SHP77 (cell line): Measurements from ENCODE around the gene ABLIM2.

Experiments
- DNase-seq, 2 experiments: peaks; one replicate each; lab custom pipeline; 2025; lab: John Stamatoyannopoulos, UW

ABLIM2 gene

DNA sequence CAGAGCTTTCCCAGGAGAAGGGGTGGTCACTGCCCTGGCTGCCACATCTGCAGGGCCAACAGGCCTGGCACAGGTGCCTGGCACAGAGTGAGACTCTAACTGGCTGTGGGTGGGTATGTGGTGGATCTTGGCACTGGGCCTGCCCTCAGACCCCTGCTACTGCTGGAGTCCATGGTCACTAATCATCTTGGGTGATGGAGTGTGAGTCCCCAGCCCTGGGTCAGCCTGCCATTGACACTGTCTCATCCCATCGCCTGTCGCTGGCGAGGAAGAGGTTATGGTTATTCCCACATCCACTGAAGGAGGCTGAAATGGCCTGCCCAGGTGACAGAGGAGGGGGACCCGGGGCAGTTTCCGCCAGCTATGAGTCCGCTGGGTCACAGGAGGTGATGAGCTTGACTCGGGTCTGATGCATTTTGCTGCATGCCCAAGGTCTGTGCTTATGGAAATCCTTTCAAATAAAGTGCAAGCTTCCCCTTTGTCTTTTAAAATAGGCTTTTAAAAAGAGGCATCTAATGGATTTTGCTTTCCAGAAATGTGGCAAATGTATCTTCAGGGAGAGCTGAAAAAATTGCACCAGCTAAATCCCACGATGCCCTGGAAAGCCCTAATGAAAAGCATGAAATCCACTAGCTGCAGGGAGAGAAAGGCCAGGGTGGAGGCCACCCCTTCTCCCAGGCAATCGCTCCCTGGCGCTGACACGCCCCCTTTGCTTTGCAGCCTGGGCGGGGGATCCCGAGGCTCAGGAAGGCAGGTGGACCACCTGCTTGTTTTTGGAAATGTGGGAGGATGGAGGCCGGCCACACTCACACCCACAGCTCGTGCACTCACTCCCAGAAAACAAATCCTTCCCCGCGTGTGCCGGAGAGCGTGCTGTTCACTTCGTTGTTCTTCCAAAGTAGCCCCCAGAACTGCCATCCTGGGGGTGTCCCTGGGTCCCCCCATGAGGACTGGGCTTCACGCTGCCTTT is 54.9 kb downstream of the ABLIM2 start:
- DNase-seq = no peak

DNA sequence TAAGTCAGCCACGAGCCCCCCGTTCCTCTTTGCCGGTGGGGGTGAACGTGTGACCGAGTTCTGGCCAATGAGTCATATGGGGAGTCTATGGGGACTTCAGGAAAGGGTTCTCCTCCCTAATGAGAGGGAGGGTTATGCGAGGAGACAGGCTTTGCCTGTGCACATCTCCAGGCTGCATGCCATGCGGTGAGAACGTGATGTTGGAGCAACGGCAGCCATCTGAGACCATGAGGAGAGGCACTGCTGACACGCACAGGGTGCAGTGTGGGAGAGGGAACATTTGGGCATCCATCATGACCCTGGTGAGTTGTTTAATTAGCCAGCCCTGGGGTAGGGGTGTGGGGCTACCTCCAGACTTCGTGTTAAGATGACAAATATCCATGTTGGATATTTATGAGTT is 55.8 kb downstream of the ABLIM2 start:
- DNase-seq = no peak

DNA sequence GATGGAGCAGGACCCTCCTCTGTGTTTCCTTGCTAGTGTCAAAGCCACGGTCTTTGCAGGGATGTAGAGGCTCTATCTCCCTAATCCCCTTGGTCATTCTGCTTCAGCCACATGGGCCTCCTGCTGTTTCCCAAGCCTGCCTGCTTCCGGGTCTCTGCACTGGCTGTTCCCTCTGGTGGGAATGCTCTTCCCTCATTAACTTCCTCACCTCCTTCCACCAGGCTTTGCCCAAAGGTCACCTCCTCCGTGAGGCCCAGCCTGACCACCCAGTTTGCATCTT is 56.6 kb downstream of the ABLIM2 start:
- no peak for DNase-seq

DNA sequence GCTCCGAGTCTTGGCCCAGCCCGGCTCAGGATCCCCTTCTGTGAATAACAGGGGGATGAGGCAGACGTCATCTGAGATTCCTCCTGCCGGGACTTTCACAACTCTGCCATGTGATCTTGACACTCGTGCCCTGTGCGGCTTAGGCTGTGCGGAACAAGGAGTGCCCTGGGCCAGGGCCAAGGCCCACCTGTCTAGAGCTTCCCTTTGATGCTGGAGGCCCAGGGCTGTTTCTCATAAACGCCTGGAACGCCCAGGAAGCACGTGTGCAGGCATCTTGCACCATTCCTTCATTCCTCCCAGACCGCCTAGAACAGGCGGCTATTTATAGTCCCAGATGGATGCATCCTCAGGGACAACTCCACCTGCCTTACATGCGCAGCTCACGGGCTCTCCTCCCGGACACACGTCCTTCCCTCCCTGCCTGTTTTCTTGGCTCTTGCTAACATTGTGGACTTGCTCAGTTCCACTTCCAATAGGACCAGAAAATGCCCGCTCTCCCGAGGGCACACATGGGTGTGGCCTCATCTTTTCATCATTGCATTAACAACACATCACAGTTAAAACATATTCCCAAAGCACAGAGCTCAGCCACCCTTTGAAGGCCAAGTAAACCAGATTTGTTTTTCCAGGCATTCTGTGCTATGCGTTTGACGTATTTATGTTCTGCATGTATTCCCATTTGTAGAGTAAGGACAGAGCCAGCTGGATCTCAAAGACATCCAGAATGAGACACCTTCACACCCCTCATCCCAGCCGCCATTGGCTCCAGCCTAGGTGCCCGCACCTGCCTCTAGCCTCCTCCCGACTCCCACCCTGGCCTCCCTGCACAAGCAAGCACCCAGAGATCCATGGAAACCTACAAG is 57.2 kb downstream of the ABLIM2 start:
- DNase-seq = no peak

DNA sequence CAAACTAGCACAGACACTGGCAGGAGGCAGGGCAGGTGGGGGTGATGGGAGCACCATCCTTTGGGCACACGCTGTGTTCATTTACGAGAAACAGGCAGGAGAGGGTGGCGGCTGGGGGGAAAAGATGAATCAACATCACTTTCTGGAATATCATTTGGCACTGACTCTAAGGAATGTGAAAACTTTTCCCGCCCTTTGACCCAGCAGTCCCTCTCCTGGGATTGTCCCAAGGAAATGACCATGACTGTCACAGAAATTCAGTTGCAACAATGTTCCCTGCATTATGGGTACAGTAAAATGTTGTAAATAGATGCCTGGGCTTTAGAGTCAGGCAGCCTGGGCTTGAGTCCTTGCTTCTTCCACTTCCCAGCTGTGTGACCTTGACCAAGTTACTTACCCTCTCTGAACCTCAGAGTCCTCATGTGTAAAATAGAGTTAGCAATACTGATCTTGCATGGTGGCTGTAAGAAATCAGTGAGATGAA is 58.6 kb downstream of the ABLIM2 start:
- no peak for DNase-seq

DNA sequence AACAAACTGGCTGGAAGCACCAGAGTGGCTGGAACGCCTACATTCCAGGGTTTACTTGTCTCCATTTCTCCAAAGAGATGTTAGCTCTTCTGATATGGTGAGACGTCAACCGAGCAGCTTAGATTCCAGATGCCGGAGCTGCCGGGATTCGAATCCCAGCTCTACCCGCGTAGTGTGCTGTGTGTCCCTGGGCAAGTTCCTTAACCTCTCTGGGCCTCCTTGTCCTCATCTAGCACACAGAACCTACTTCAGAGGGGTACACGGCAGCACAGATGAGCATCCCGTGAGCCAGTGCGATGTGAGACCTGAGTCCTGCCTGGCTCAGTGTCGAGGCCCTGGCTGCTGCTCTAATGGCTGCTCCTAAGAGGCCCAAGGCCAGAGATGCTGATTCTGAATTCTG is 60.1 kb downstream of the ABLIM2 start:
- no peak for DNase-seq

DNA sequence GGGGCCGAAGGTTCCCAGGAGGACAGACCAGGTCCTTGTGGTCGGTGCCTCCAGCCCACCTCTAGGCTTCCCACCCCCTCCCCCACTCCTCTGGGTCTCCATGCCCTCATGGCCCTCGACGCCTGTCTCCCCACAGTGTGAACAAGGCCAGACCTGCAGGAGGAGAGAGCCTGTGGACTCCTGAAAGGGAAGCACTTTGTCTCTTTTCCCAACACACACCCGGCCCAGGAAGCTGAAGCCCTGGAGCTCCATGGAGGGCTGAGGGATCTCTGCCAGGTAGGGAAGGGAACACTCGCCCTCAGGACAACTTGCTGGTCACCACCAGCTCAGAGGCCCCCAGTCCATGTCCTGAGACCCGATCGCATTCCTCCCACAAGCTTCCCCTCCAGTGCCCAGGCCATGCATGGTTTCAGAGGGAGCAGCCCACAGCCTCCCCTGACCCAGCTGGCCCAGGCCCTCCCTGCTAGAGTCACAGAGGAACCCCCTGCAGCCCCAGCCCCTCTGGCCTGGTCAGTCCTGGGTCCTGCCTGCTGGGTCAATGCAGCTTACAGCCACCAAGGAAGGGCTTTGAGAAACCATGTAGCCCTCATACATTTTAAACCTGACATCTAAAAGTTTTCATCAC is 60.8 kb downstream of the ABLIM2 start:
- DNase-seq = no peak

DNA sequence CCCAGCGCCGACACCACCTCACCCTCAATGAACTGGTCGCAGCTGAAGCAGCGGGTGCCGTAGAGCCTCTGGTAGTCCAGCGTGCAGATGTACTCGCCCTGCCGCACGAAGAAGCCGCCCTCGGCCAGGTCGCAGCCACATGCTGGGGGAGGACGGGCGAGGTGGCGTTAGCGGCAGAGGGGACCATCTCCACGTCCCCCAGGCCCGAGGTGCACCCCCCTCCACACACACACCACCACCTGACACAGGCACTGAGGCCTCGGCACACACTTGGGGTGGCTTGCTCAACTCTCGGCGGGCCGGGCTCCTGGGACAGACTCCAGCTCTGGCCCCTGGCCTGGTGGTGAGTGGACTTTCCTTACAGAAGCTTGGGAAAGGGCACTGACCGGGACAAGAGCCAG is 61.5 kb downstream of the ABLIM2 start:
- no peak for DNase-seq

DNA sequence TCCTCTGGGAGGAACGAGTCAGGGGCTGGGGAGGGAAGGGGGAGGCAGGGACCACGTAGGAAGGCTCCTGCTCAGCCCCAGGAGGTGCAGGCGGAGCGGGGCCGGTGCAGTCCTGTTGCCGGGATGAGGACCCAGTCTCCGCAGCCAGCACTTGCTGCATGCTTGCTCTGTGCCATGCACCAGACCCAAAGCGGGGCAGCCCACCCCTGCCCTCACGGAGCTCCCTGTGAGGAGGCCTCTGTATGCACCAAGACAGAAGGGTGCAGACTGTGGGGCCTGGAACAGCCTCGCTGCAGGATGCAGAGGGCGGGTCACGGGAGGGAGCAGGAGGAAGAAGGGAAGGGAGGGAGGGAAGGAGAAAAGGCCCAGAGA is 61.9 kb downstream of the ABLIM2 start:
- DNase-seq = no peak

DNA sequence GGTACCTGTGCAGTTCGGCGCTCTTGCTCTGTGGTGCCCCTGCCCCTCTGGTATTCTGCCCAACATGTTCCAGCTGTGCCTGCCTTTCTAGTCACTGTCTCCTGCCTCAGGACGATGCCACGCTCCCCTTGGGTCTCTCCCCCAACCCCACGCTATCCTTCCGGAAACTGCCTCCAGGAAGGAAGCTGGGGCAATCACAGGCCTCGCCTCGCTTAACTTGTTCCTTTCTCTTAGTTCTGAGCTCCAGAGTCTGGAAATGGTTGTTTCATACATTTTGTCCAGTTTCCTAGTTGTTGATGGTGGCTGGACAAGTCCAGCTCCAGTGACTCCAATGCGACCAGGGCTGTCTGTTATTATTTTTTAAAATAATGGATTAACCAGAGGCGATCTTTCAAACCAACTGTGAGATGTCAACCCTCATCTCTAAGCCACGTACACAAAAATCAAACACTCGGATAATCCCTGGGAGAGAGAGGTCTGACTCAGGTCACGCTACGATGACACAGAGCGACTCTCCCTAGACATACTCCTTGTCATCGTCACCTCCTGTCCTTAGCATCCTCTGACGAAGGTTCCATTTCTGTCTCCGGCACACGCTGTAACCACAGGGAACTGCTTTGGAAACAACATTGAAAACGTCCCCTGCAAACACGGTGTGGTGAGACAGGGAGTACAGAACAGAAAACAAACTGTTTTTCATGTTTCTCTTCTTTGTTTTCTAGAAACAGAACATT is 62.5 kb downstream of the ABLIM2 start:
- no peak for DNase-seq

DNA sequence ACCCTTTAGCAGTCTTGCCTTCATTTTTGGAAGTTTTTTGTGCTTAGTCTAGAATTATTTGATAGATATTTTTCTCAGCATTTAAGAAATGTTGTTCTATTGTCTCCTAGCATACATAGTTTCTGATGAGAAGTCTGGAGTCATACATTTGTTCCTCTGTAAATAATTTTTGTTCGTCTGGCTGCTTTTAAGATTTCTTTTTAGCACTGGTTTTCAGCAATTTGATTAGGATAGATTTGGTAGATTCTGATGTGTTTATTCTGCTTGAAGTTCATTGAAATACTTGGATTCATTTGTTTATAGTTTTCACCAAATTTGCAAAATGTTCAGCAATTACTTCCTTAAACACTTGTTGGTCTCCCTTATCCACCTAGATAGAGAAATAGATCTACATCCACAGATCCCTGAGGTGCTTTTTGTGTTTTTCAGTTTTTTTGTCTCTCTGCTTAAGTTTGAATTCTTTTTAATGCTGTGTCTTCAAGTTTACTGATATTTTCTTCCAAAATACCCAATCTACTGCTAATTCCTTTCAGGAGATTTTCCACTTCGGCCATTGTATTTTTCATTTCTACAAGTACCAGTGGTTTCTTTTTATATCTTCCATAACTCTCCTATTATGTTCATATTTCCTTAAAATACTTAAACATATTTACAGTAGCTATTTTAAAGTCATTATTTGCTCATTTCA is 64.9 kb downstream of the ABLIM2 start:
- DNase-seq = no peak

DNA sequence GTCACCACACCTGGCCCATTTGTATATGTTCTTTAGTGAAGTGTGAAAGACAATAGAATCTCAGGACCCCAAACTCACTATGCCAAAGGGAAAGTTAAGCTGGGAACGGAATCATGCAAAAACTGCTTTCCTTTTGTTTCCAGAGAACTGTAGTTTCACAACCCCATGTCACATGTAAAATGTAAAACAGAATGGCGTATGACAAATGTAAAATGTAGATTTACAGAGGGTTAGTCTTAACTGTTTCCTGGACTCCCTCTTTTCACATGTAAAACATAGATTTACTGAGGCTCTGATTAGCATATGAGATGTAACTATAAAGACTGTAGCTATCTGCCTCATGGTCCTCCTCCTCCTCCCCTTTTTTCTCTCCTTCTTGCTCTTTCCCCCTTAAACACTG is 66.3 kb downstream of the ABLIM2 start:
- no peak for DNase-seq

DNA sequence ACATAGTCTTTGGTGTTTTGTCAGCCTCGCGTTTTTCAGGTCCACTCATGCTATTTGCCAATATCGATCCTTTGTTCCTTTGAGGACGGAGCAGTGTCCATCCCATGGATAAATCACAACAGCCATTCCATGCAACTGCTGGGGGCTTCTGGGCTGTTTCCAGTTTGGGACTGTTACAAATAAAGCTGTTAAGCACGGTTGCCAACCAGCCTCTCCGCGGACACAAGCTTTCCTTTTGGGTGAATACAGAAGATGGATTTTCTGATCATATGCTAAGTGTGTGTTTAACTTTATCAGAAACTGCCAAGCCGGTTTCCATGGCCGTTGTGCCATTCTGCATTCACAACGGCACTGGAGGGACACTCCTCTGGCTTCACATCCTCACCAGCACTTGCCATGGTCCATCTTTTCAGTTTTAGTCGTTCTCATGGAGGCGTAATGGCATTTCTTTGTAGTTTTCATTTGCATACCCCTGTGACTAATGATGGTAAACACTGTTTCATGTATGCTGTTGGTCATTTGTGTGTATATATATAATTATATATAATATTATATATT is 67.8 kb downstream of the ABLIM2 start:
- DNase-seq = no peak

DNA sequence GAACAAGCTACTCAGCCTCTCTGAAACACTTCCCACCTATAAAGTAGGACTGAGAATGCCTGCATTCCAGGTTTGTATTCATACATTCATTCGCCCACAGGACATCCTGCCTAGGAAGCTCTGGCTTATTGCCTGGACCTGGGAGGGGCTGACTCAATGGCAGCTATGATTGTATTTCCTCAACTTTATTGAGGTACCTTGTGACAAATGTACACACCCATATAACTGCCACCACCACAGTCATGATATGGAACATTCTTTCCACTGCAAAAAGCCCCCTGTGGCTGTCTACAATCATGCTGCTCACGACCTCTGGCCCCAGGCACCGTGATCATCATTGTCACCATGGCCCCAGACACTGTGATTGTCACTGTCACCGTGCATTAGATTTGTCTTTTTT is 68.3 kb downstream of the ABLIM2 start:
- DNase-seq = no peak

DNA sequence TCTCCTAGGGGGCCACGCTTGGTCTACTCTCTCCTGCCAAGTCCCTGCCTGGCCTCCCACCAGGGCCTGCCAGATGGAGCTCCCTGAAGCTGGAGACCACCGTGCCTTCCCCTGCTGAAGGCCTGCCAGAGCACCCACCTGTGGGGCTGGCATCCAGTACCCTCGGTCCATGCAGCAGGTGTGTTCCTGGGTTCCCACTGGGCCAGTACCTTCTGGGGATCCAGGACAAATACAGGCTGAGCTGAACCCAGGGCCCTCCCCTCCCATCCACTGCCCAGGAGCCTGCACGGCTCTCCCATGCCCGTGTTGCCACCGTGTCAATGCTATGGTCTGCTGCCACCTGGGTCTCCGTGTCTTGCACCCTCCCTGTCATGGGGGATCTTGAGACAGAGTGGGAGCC is 68.8 kb downstream of the ABLIM2 start:
- no peak for DNase-seq

DNA sequence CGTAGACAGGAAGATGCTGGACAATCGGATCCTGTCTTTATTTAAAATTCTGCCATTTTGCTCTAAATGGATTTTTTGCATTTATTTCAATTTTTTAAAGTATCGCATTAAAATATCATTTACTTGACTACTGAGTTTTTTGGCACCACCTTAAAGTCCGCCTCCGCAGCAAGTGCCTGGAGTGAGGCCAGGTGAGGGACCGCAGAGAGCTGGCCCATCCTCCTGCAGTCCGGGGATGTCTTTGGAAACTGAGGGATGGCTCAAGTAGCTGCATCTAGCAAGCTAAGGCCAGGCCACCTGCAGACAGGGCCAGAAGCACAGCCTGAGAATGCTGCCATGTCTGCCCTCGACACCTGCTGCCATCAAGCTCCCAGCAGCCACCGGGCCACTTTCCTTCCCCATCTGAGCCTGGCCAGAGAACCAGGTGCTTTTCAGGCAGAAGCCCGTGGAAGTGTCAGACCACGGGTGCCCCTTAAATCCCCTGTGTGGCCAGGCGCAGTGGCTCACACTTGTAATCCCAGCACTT is 69.6 kb downstream of the ABLIM2 start:
- no peak for DNase-seq

DNA sequence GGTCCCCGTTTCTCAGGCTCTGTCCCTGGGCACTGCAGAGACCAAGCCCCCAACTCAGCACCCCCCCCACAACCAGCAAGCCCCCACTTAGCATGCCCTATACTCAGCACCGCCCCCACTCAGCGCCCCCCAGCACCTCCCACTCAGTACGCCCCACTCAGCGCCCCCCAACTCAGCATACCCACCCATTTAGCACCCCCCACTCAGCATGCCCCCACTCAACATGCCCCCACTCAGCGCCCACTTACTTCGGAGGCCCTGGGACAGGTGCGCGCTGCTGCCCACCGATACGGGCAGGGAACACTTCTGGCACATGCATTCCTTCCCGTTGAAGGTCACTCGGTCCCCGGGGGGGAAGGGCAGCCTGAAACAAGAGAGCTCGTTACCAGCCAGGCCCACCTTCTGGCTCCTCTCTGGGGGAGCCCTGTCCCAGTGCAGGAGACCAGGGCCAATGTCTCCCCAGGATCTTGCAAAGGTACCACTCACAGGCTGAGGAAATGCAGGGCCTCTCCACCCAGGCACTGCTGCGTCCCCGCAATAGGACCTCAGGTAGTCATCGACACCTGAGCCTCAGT is 70.6 kb downstream of the ABLIM2 start:
- no peak for DNase-seq

DNA sequence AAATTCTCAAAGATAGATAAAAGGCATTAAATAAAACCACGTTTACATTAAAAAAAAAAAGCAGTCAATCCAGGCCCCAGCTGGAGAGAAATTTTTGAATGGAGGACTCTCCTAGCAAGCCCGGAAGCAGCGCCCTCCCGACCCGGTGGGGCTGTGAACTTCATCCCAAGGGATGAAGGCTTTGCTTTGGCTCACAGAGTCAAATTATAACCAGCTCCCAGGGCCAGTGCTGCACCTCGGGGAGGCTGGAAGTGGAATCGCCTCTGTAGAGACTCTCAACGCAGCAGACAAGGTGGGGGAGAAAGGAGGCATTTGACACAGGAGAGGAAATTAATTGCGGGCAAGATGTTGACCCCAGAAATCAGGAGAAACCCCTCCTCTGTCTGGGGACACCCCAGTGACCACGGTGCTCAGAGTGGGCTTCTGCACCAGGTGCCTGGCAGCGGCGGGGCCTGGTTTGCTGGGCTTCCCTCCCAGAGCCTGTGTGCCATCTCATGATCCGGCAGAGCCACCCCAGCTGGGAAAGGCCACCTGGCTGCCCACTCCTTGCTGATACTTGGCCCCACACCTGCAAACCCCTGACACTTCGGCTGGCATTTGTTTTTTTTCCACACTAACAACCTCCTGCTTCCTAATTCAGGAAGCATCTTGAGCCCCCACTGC is 71.7 kb downstream of the ABLIM2 start:
- DNase-seq = no peak

DNA sequence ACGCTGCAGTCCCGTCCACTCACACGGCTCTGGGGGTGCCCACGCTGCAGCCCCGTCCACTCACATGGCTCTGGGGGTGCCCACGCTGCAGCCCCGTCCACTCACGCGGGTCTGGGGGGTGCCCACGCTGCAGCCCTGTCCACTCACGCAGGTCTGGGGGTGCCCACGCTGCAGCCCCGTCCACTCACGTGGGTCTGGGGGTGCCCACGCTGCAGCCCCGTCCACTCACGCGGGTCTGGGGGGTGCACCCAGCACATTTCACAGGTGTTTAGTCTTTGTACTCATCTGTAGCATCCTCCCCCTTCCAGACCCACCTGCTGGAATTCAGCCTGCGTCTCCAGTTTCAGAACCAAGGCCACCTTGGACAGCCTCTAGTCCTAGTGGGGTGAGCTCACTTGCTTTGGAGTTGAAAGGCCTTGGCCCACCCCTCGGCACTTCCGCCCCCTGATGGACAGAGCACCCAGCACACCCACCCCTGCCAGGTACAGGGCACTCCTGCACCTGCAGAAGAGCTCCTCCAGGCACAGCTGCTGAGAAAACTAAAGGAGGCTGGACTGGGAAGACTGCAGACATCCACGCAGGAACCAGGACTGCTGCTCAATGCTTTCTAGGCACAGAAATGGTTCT is 73.0 kb downstream of the ABLIM2 start:
- DNase-seq = no peak
